BE2C (cell line): ENCODE data around the gene TBC1D2B.

Experiments used
- DNase-seq: peaks from one replicate; pipeline ENCODE4 v3.0.0-alpha.2; 2020
- H3K27me3 ChIP-seq: fragments of 250-450 bp; sonication (Bioruptor Pico); 2 replicates; pipeline ENCODE4 v1.5.1; 2020; ENCODE audit warnings: mild to moderate bottlenecking
- H3K36me3 ChIP-seq: fragments of 250-450 bp; sonication (Bioruptor Pico); 2 replicates; pipeline ENCODE4 v1.5.1; 2020; ENCODE audit warnings: mild to moderate bottlenecking
- H3K4me1 ChIP-seq: fragments of 250-450 bp; sonication (Bioruptor Pico); 2 replicates; pipeline ENCODE4 v1.5.1; 2020
- H3K4me3 ChIP-seq: 2 replicates; pipeline ENCODE4 v1.5.1; 2011; ENCODE audit warnings: low read depth, low read length
- H3K9me3 ChIP-seq: fragments of 250-450 bp; sonication (Bioruptor Pico); 2 replicates; pipeline ENCODE4 v1.5.1; 2020
- CTCF ChIP-seq: IDR thresholded peaks from 2 replicates; pipeline ENCODE4 v1.5.1; 2012; ENCODE audit warnings: mild to moderate bottlenecking, low read depth, low read length

Gene TBC1D2B

GRCh38 chr15:78072080-78072892 is 5.2 kb downstream of the TBC1D2B start:
- no peak for DNase-seq

GRCh38 chr15:78071383-78071782 is 6.1 kb downstream of the TBC1D2B start:
- peaks cover 27% of the 10 kb centered on the region for H3K4me1 ChIP-seq
- DNase-seq, result no peak
- no peaks in the 10 kb centered on the region for H3K36me3 ChIP-seq
- TF ChIP-seq CTCF, result no peak
- no peaks in the 10 kb centered on the region for H3K9me3 ChIP-seq
- no peaks in the 10 kb centered on the region for H3K27me3 ChIP-seq
- no peak overlapping the region for H3K4me3 ChIP-seq

More at GRCh38 chr15:78072080-78072892, 5.2 kb downstream of the TBC1D2B start:
- no peak for TF ChIP-seq CTCF
- no peaks in the 10 kb centered on the region for H3K36me3 ChIP-seq
- no peaks in the 10 kb centered on the region for H3K27me3 ChIP-seq
- peaks cover 19% of the 10 kb centered on the region for H3K4me1 ChIP-seq
- H3K9me3 ChIP-seq, result no peaks in the 10 kb centered on the region
- no peak overlapping the region for H3K4me3 ChIP-seq

DNA sequence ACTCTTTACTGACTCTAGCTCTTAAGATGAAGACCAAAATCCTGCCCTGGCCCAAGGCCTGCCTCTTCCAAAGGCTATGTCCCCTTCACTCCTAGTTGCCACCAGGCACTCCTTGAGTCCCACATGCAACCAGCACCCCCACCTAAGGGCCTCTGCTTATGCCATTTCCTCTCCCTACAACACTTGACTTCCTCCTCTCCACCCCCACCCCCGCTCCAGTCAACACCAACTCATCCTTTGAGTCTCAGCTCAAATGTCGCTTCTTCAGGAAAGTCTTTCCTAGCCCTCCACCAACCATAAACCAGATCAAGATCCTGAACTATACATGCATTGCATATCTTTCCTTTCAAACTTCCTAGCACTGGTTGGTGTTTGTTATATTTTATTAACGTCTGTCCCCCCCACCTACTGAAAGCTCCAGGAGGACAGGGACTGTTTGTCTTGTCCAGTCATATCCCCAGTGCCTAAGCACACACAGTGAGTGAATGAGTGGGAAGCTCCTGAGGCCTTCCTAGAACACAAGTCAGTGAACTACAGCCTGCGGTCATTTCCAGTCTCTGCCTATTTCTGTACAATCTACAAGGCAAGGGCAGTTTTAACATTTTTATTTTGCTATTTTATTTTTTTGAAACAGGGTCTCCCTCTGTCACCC is 7.3 kb downstream of the TBC1D2B start:
- no peaks in the 10 kb centered on the region for H3K27me3 ChIP-seq
- H3K36me3 ChIP-seq, result no peaks in the 10 kb centered on the region; the same call in 1 of the 2 replicates
- H3K9me3 ChIP-seq, result no peaks in the 10 kb centered on the region
- TF ChIP-seq CTCF, result no peak
- H3K4me1 ChIP-seq, result peaks cover 36% of the 10 kb centered on the region
- no peak overlapping the region for H3K4me3 ChIP-seq
- no peak for DNase-seq

DNA sequence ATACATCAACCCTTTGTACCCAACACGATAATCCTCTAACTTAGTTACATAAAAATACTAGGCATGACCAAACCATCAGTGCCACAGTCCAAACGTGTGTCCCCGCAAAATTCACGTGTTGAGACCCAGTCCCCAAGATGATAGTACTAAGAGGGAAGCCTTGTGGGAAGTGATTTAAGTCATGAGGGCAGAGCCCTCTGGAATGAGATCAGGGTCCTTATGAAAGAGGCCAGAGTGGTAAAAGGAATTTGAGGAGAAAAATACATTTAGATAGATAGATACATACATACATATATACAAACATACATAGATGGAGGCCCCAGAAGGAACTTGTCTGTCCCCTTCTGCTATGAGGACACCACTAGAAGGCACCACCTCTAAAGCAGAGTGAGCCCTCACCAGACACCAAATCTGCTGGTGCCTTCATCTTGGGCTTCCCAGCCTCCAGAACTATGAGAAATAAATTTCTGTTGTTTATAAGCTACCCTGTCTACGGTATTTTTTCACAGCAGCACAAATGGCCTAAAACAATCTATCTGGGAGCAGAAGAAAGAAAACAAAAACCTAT is 8.0 kb downstream of the TBC1D2B start:
- H3K9me3 ChIP-seq, result no peaks in the 10 kb centered on the region
- H3K36me3 ChIP-seq, result no peaks in the 10 kb centered on the region; the same call in 1 of the 2 replicates
- H3K4me3 ChIP-seq, result no peak overlapping the region
- H3K4me1 ChIP-seq, result peaks cover 39% of the 10 kb centered on the region
- TF ChIP-seq CTCF, result no peak
- H3K27me3 ChIP-seq, result no peaks in the 10 kb centered on the region
- no peak for DNase-seq

DNA sequence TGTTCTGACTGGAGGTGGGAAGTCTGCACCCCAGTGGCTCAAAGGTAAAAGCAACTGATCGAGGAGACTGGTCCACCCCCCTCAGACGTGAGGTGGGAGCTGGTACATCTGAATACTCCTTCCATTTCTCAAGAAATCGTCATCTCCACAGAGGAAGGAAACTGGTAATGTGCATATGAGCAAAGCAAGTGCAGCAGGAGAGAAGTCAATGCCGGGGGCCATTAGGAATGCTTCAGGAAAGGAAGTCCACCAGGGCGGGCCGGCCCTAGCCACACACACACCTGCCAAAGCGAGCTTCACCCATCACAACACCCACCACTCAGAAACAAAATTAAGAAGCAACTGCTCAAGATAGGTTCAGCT is 8.5 kb downstream of the TBC1D2B start:
- TF ChIP-seq CTCF, result no peak
- peaks cover 39% of the 10 kb centered on the region for H3K4me1 ChIP-seq
- no peaks in the 10 kb centered on the region for H3K27me3 ChIP-seq
- no peaks in the 10 kb centered on the region; the same call in 1 of the 2 replicates for H3K36me3 ChIP-seq
- H3K4me3 ChIP-seq, result no peak overlapping the region
- no peaks in the 10 kb centered on the region for H3K9me3 ChIP-seq
- DNase-seq, result no peak
